Stomach (tissue), 19 donors: Measurements from ENCODE around the gene SCGB1D4. TPM values are rescaled to one million over a fixed set of nuclear protein-coding genes. Genes with fewer than 3 reads are reported as not detected.
"Not testable (repeated sequence)": the region's sequence is repeated elsewhere in the genome, so short reads cannot be mapped to it uniquely, and the experiment has no call there.

Experiments used
- DNase-seq, 2 donors: peaks; one replicate each; pipeline versions ENCODE4 v3.0.0 to v3.0.0-alpha.2; 2013 to 2019
- H3K27ac ChIP-seq, 5 donors: fragments of 200-600 bp in 4 of 5; sonication (generic) in 4 of 5; one replicate each; pipeline ENCODE4 v1.5.1; 2013 to 2019; ENCODE audit warnings: mild to moderate bottlenecking in 1 of 5, moderate library complexity in 1 of 5
- H3K27me3 ChIP-seq, 3 donors: fragments of 200-600 bp; sonication (generic); one replicate each; pipeline ENCODE4 v1.5.1; 2017 to 2019; ENCODE audit warnings: mixed run types in 1 of 3
- H3K36me3 ChIP-seq, 4 donors: fragments of 200-600 bp; sonication (generic); 1 replicate in 3 of 4; 2 replicates in 1 of 4; pipeline ENCODE4 v1.5.1; 2016 to 2019
- H3K4me1 ChIP-seq, 4 donors: fragments of 200-600 bp; sonication (generic); one replicate each; pipeline ENCODE4 v1.5.1; 2016 to 2019
- H3K4me3 ChIP-seq, 4 donors: fragments of 200-600 bp; sonication (generic) in 3 of 4; one replicate each; pipeline ENCODE4 v1.5.1; 2016 to 2019; ENCODE audit warnings: mild to moderate bottlenecking in 1 of 4
- H3K9me3 ChIP-seq, 4 donors: fragments of 200-600 bp; sonication (generic); one replicate each; pipeline ENCODE4 v1.5.1; 2016 to 2019
- EP300 ChIP-seq: sonication (generic); formaldehyde crosslinking; IDR thresholded peaks from one replicate; pipeline ENCODE4 v1.6.1; 2017; ENCODE audit warnings: antibody characterized with exemption
- POLR2A ChIP-seq, 4 donors: fragments of 450-650 bp; IDR thresholded peaks; one replicate each; pipeline ENCODE4 v1.6.1; 2016; ENCODE audit warnings: antibody characterized with exemption in 4 of 4, control low read depth in 2 of 4, mild to moderate bottlenecking in 1 of 4, moderate library complexity in 1 of 4
- POLR2AphosphoS5 ChIP-seq, 3 donors: sonication (generic); formaldehyde crosslinking; IDR thresholded peaks; one replicate each; pipeline ENCODE4 v1.6.1; 2016; ENCODE audit warnings: antibody characterized with exemption in 3 of 3
- WGBS, 5 donors: extraction: QIAGEN DNeasy Blood & Tissue Kit in 3 of 5; methylation state at CpG; one replicate each; pipeline versions ENCODE4 v1.1.5 to v1.1.7; 2013 to 2018; 5-methylcytosine and 5-hydroxymethylcytosine counted together
- intact Hi-C: fragments of 100-400 bp; cut with DNase I; formaldehyde crosslinking; loops from one replicate; pipeline ENCODE4 v1.15.1; 2023; ENCODE audit warnings: low total_unique reads
- long read RNA-seq, 10 donors: transcript quantifications; one replicate each; lab custom pipeline, GENCODE V29; 2026
- polyA plus RNA-seq, 3 donors: library from polyadenylated mRNA; stranded (reverse); fragments of 200-250 nt; gene quantifications; one replicate each; pipeline ENCODE4 v1.2.3, GENCODE V29; 2013
- total RNA-seq, 5 donors: library from RNA; depleted of rRNA; stranded (reverse); fragments of >200 nt; gene quantifications; one replicate each; pipeline versions ENCODE4 v1.1.0 to v1.2.3, GENCODE V29; 2014 to 2016
- TF ChIP-seq, protein P1 (sequence below), 7 experiments: fragments of 450-650 bp in 4 of 7; fragments of 200-600 bp in 3 of 7; sonication (generic) in 3 of 7; IDR thresholded peaks; one replicate each; pipeline ENCODE4 v1.5.1; 2016 to 2019; ENCODE audit warnings: antibody characterized with exemption in 7 of 7, control low read depth in 2 of 7, mild to moderate bottlenecking in 1 of 7
- donor health status: healthy with polysubstance abuse.
- donor health status: Bipolar disorder and iron deficiency.
- donor health status: healthy.

The SCGB1D4 gene
- total RNA-seq (not detected), polyA plus RNA-seq (not detected)
- long read RNA-seq, donor 1: 0 reads
- long read RNA-seq, donor 2: 0 reads
- long read RNA-seq, donor 3: 0 reads
- long read RNA-seq, donor 4: 0 reads
- long read RNA-seq, donor 5: 0 reads
- long read RNA-seq, donor 6: 0 reads
- long read RNA-seq, donor 7: 0 reads
- long read RNA-seq, donor 8: 0 reads
- long read RNA-seq, donor 9: 0 reads
- long read RNA-seq, donor 10: 0 reads

DNA sequence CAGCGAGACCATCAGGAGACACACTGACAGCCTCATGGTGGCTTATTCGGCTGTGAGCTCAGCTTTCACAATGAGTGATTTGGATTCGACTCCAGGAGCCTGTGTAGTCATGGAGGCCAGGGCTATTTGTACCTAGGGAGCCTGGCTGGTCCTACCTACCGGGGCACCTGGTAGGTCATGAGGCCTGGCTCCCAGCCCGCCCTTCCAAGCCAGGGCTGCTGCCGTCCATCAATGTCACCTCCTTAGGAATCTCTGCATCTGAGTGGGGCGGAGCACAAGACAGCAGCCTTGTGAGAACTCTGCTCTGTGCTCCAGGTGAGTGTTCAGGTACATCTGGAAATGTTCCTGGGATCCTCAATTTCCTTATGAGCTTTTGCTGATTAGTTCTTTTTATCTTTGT is at the start of gene SCGB1D4:
SCGB1D4 (minus strand) TSS at position 101 of the 400 bp plus-strand sequence; CDS start at position 36, 65 bp downstream.
- Histone ChIP-seq H3K4me1 (no peaks in the 10 kb centered on the region), H3K27ac (no peak within 1 kb of the TSS), H3K36me3 (no peaks in the 10 kb centered on the region), H3K27me3 (peaks cover 0 to 23% (median 5%) of the 10 kb centered on the region in 3 donors), H3K4me3 (no peak within 1 kb of the TSS), H3K9me3 (no peaks in the 10 kb centered on the region)
- TF ChIP-seq POLR2AphosphoS5 (IDR thresholded peaks at IDR 0.05) (no peak), EP300 (no peak), POLR2A (IDR thresholded peaks at IDR 0.05) (no peak)
- TF ChIP-seq, protein P1, sequence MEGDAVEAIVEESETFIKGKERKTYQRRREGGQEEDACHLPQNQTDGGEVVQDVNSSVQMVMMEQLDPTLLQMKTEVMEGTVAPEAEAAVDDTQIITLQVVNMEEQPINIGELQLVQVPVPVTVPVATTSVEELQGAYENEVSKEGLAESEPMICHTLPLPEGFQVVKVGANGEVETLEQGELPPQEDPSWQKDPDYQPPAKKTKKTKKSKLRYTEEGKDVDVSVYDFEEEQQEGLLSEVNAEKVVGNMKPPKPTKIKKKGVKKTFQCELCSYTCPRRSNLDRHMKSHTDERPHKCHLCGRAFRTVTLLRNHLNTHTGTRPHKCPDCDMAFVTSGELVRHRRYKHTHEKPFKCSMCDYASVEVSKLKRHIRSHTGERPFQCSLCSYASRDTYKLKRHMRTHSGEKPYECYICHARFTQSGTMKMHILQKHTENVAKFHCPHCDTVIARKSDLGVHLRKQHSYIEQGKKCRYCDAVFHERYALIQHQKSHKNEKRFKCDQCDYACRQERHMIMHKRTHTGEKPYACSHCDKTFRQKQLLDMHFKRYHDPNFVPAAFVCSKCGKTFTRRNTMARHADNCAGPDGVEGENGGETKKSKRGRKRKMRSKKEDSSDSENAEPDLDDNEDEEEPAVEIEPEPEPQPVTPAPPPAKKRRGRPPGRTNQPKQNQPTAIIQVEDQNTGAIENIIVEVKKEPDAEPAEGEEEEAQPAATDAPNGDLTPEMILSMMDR (IDR thresholded peaks at IDR 0.05): no peak
- 54 to 71% (median 63%) methylated on average over 6 to 7 of the region's 7 CpGs for WGBS, 5 donors
- intact Hi-C loops: no loop called here
- no peak for DNase-seq

GRCh38 chr11:62345861-62346260 is 47.0 kb upstream of the SCGB1D4 start:
- Histone ChIP-seq H3K4me1 (peaks cover 2 to 17% (median 7%) of the 10 kb centered on the region in 4 donors), H3K27ac (no peak overlapping the region), H3K9me3 (no peaks in the 10 kb centered on the region), H3K4me3 (no peak overlapping the region), H3K36me3 (no peaks in the 10 kb centered on the region), H3K27me3 (no peaks in the 10 kb centered on the region)
- WGBS, 5 donors: 74 to 93% (median 81%) methylated on average over 6 of the region's 6 CpGs
- DNase-seq: no peak
- TF ChIP-seq POLR2A (IDR thresholded peaks at IDR 0.05): no peak
- no peak for TF ChIP-seq EP300
- TF ChIP-seq POLR2AphosphoS5 (IDR thresholded peaks at IDR 0.05): no peak
- TF ChIP-seq, protein P1 (IDR thresholded peaks at IDR 0.05): no peak
- intact Hi-C loops: no loop called here

GRCh38 chr11:62344210-62344609 is 45.3 kb upstream of the SCGB1D4 start:
- no peak overlapping the region for H3K4me3 ChIP-seq
- TF ChIP-seq, protein P1 (IDR thresholded peaks at IDR 0.05): no peak

DNA sequence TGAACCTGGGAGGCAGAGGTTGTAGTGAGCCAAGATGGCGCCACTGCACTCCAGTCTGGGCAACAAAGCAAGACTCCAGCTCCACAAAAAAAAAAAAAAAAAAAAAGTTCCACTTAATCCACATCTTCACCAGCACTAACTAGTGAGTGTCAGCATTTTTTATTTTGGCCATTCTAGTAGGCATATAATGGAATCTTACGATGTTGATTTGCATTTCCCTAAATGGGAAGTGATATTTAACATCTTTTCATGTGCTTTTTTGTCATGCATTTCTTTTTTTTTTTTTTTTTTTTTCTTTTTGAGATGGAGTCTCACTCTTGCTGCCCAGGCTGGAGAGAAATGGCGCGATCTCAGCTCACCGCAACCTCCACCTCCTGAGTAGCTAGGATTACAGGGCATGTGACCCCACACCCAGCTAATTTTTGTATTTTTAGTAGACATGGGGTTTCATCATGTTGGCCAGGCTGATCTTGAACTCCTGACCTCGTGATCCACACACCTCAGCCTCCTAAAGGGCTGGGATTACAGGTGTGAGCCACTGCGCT is 44.8 kb upstream of the SCGB1D4 start:
- Histone ChIP-seq H3K4me1 (peaks cover 13 to 26% (median 19%) of the 10 kb centered on the region in 4 donors), H3K27ac (peak overlapping the region in 1 of 5 donors; percentile 38)
- DNase-seq, H3K27me3 ChIP-seq, H3K9me3 ChIP-seq, H3K36me3 ChIP-seq, intact Hi-C loops, H3K4me3 ChIP-seq: not testable (repeated sequence)
- WGBS, 5 donors: 90 to 93% (median 91%) methylated on average over 7 of the region's 7 CpGs

More at GRCh38 chr11:62344210-62344609, 45.3 kb upstream of the SCGB1D4 start:
- peak overlapping the region in 1 of 5 donors; percentile 38 for H3K27ac ChIP-seq
- WGBS, 5 donors: 80 to 91% (median 87%) methylated on average over 1 of the region's 1 CpG
- no peaks in the 10 kb centered on the region for H3K9me3 ChIP-seq
- intact Hi-C loops: no loop called here
- no peaks in the 10 kb centered on the region for H3K36me3 ChIP-seq
- no peaks in the 10 kb centered on the region for H3K27me3 ChIP-seq
- peaks cover 13 to 26% (median 19%) of the 10 kb centered on the region in 4 donors for H3K4me1 ChIP-seq
- DNase-seq: no peak

DNA sequence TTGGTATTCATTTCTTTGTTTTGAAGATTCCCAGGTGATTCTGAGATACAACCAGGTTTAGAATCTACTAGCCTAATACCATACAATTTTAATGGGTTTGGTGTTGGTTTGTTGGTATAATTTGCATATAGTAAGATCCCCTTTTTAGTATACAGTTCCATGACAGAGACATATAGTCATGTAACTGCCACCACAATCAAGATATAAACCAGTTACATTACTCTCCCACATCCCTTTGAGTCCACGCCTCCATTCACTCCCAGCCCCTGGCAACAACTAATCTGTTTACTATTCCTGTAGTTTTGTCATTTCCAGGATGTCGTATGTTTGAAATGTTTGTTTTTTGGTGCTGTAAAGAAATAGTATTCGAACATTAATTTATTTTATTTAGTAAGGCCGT is 42.7 kb upstream of the SCGB1D4 start:
- H3K27ac ChIP-seq: peak overlapping the region in 3 of 5 donors; percentile 45 to 73 (median 61)
- TF ChIP-seq POLR2A (IDR thresholded peaks at IDR 0.05): no peak
- TF ChIP-seq POLR2AphosphoS5 (IDR thresholded peaks at IDR 0.05): no peak
- TF ChIP-seq, protein P1 (IDR thresholded peaks at IDR 0.05): no peak
- TF ChIP-seq EP300: no peak
- intact Hi-C loops: no loop called here
- no peaks in the 10 kb centered on the region for H3K36me3 ChIP-seq
- no peaks in the 10 kb centered on the region for H3K9me3 ChIP-seq
- H3K4me3 ChIP-seq: no peak overlapping the region
- WGBS, 5 donors: 24 to 62% (median 43%) methylated on average over 4 of the region's 4 CpGs
- DNase-seq: no peak
- no peaks in the 10 kb centered on the region for H3K27me3 ChIP-seq
- peaks cover 13 to 42% (median 35%) of the 10 kb centered on the region in 4 donors for H3K4me1 ChIP-seq
